ENCODE results near the gene TOR2A. TPM values are rescaled to one million over a fixed set of nuclear protein-coding genes. Genes with fewer than 3 reads are reported as not detected.

The TOR2A gene
- total and polyA plus RNA-seq, 8 donors = 10.6 to 21.8 (median 14.8) TPM

GRCh38 chr9:127707766-127708165 lies 27.3 kb downstream of the TOR2A start:
- Histone ChIP-seq H3K27me3 (no peaks in the 10 kb centered on the region), H3K27ac (no peak overlapping the region), H3K36me3 (no peaks in the 10 kb centered on the region), H3K4me3 (no peak overlapping the region), H3K4me1 (no peaks in the 10 kb centered on the region), H3K9me3 (no peaks in the 10 kb centered on the region)
- DNase-seq (no peak), ATAC-seq (no peak)
- no peak for TF ChIP-seq CTCF (IDR thresholded peaks at IDR 0.05)
- intact Hi-C loops (cut with DNase I) = no loop called here

DNA sequence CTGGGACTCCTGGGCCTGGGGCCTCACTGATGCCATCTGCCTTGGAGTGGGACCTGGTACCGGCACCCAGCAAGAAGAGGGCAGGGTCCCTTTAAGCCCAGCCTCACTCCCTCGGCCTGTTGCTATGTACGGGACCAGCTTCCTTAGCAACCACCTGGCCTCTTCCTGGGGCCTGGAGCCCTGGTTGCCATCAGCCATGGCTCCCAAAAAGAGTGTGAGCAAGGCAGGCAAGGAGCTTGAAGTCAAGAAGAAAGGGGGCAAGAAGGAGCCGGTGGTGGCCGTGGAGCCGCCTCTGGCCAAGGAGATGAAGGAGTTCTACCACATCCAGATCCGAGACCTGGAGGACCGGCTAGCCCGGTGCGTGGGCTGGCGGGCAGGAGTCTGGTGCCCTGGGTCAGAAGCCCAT lies 28.3 kb downstream of the TOR2A start, which contains the start of gene CFAP157:
Gene CFAP157 (plus strand): TSS at position 153 of the 406 bp plus-strand sequence. CDS start 44 bp downstream, at position 197.
- Histone ChIP-seq H3K4me3 (no peak within 1 kb of the TSS), H3K27me3 (no peaks in the 10 kb centered on the region), H3K4me1 (no peaks in the 10 kb centered on the region), H3K36me3 (no peaks in the 10 kb centered on the region), H3K9me3 (no peaks in the 10 kb centered on the region), H3K27ac (no peak within 1 kb of the TSS)
- peak; percentile 72 for ATAC-seq
- DNase-seq = no peak
- intact Hi-C loops (cut with DNase I) = no loop called here
- TF ChIP-seq CTCF (IDR thresholded peaks at IDR 0.05) = no peak

DNA sequence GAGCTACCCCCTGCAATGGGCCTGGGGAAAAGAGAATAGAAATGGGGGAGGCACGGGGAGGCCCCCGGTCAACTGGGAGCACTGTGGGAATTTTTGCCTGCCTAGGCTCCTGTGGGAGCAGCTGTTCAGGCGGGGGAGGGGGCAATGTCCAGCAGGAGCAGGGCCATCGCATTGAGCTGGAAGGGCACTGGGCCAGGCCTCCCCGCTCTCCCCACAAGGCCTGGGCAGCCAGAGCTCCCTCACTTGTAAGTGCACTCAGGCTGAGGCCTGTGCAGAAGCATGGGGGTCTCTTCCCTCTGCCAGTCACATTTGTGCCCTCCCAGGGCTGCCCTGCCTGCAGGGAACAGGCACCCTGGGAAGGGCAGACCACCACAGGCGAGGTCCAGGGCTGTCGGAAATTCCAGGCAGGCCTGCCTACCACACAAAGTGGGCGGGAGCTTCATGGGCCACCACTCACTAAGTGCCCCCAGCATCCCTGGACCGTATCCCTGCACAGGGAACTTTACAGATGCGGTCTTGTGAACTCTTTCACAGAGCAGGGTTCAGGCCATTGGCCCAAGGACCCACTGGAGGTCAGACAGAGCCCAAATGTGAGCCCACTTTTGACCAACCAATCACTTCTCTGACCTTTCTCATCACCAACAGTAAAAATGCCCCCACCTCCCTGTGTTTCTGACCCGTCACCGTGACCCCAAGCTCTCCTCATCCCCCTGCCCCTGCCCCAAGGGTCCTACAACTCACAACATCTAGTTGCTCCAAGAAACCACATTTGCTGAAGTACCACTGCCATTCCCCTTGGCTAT lies 29.3 kb downstream of the TOR2A start:
- Histone ChIP-seq H3K27me3 (no peaks in the 10 kb centered on the region), H3K9me3 (no peaks in the 10 kb centered on the region), H3K27ac (no peak overlapping the region), H3K4me1 (no peaks in the 10 kb centered on the region), H3K36me3 (no peaks in the 10 kb centered on the region), H3K4me3 (no peak overlapping the region)
- TF ChIP-seq CTCF (IDR thresholded peaks at IDR 0.05) = no peak
- DNase-seq (no peak), ATAC-seq (no peak)
- intact Hi-C loops (cut with DNase I) = no loop called here

- Histone ChIP-seq H3K36me3 (no peaks in the 10 kb centered on the region), H3K27ac (no peak overlapping the region), H3K4me3 (no peak overlapping the region), H3K4me1 (peaks cover 0 to 6% of the 10 kb centered on the region in 2 donors), H3K27me3 (no peaks in the 10 kb centered on the region), H3K9me3 (no peaks in the 10 kb centered on the region)
- DNase-seq (no peak), ATAC-seq (no peak)
- intact Hi-C loops (cut with DNase I) = no loop called here
- TF ChIP-seq CTCF (IDR thresholded peaks at IDR 0.05) = no peak
These were observed 31.7 kb downstream of the TOR2A start for GRCh38 chr9:127703289-127703946.

GRCh38 chr9:127700594-127701255 lies 34.4 kb downstream of the TOR2A start:
- Histone ChIP-seq H3K4me1 (peaks cover 0 to 6% of the 10 kb centered on the region in 2 donors), H3K27ac (no peak overlapping the region), H3K4me3 (no peak overlapping the region), H3K36me3 (no peaks in the 10 kb centered on the region), H3K27me3 (no peaks in the 10 kb centered on the region), H3K9me3 (no peaks in the 10 kb centered on the region)
- no peak for DNase-seq
- TF ChIP-seq CTCF (IDR thresholded peaks at IDR 0.05) = no peak
- ATAC-seq = no peak
- intact Hi-C loops (cut with DNase I) = no loop called here

Measured in left lung (tissue), 10 donors.